ENCODE data around the gene CASP10.

- no peak for TF ChIP-seq CTCF (conservative IDR thresholded peaks at IDR 0.05; ENCODE audit: low read depth, low read length)
- TF ChIP-seq EZH2 (IDR thresholded peaks at IDR 0.05; ENCODE audit: borderline replicate concordance, low read depth, low read length, poor library complexity, severe bottlenecking): no peak
These were observed 21.1 kb downstream of the CASP10 start for GRCh38 chr2:201203916-201204654.

Data from A673 (cell line).